SK-N-SH (cell line): ENCODE measurements around the gene HERC5.

Experiments
- CHD2 ChIP-seq: fragments of 150-350 bp; IDR thresholded peaks from 2 replicates; pipeline ENCODE4 v1.6.1; 2018; ENCODE audit warnings: low read length; ENCODE audit not compliant: partially characterized antibody
- EP300 ChIP-seq, 2 experiments: IDR thresholded peaks; 2 replicates each; pipeline versions ENCODE4 v1.4.0 to v1.6.1; 2012; ENCODE audit warnings: borderline replicate concordance in 1 of 2, low read depth in 1 of 2, low read length in 1 of 2
- EZH2phosphoT487 ChIP-seq: fragments of 200-600 bp; sonication (generic); IDR thresholded peaks from 2 replicates; pipeline ENCODE4 v1.6.1; 2017; ENCODE audit warnings: low read depth, mixed run types, mild to moderate bottlenecking, antibody characterized with exemption, moderate library complexity, borderline replicate concordance
- GABPA ChIP-seq: IDR thresholded peaks from 2 replicates; pipeline ENCODE4 v1.4.0; 2012; ENCODE audit warnings: low read depth, mild to moderate bottlenecking
- JUND ChIP-seq: IDR thresholded peaks from 2 replicates; pipeline ENCODE4 v1.4.0; 2012
- TAF1 ChIP-seq: IDR thresholded peaks from 2 replicates; pipeline ENCODE4 v1.6.1; 2012; ENCODE audit warnings: low read depth, mild to moderate bottlenecking, low read length, moderate library complexity, borderline replicate concordance
- YY1 ChIP-seq: IDR thresholded peaks from 2 replicates; pipeline ENCODE4 v1.4.0; 2012; ENCODE audit warnings: low read depth, mild to moderate bottlenecking
- TF ChIP-seq, protein P1 (sequence below): IDR thresholded peaks from 2 replicates; pipeline ENCODE4 v1.4.0; 2012; ENCODE audit warnings: low read depth, borderline replicate concordance
- TF ChIP-seq, protein P2 (sequence below): fragments of 200-600 bp; sonication (generic); IDR thresholded peaks from 2 replicates; pipeline ENCODE4 v1.6.1; 2017; ENCODE audit warnings: antibody characterized with exemption, mild to moderate bottlenecking, moderate library complexity
- TF ChIP-seq, protein P3 (sequence below): IDR thresholded peaks from 2 replicates; pipeline ENCODE4; 2012

DNA sequence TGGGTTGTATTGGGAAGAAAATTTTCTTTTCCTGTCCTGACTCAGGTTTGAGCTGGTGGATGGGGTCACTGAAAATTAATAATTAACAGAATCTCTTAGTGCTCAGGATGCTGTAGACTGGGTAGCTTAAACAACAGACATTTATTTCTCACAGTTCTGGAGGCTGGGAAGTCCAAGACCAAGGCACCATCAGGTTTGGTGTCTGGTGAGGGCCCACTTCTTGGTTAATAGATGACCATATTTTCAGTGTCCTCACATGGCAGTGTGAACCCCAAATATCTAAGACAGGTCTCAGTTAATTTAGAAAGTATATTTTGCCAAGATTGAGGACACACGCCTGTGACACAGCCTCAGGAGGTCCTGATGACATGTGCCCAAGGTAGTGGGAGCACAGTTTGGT is 47.1 kb upstream of the HERC5 start:
- TF ChIP-seq, protein P1, sequence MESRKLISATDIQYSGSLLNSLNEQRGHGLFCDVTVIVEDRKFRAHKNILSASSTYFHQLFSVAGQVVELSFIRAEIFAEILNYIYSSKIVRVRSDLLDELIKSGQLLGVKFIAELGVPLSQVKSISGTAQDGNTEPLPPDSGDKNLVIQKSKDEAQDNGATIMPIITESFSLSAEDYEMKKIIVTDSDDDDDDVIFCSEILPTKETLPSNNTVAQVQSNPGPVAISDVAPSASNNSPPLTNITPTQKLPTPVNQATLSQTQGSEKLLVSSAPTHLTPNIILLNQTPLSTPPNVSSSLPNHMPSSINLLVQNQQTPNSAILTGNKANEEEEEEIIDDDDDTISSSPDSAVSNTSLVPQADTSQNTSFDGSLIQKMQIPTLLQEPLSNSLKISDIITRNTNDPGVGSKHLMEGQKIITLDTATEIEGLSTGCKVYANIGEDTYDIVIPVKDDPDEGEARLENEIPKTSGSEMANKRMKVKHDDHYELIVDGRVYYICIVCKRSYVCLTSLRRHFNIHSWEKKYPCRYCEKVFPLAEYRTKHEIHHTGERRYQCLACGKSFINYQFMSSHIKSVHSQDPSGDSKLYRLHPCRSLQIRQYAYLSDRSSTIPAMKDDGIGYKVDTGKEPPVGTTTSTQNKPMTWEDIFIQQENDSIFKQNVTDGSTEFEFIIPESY = no peak
- TF ChIP-seq YY1 (no peak), TAF1 (no peak), EZH2phosphoT487 (no peak), EP300 (IDR thresholded peaks at IDR 0.05; ENCODE audit: borderline replicate concordance in 1 of 2, low read depth in 1 of 2, low read length in 1 of 2) (no peak), CHD2 (no peak), JUND (no peak), GABPA (no peak)
- TF ChIP-seq, protein P2, sequence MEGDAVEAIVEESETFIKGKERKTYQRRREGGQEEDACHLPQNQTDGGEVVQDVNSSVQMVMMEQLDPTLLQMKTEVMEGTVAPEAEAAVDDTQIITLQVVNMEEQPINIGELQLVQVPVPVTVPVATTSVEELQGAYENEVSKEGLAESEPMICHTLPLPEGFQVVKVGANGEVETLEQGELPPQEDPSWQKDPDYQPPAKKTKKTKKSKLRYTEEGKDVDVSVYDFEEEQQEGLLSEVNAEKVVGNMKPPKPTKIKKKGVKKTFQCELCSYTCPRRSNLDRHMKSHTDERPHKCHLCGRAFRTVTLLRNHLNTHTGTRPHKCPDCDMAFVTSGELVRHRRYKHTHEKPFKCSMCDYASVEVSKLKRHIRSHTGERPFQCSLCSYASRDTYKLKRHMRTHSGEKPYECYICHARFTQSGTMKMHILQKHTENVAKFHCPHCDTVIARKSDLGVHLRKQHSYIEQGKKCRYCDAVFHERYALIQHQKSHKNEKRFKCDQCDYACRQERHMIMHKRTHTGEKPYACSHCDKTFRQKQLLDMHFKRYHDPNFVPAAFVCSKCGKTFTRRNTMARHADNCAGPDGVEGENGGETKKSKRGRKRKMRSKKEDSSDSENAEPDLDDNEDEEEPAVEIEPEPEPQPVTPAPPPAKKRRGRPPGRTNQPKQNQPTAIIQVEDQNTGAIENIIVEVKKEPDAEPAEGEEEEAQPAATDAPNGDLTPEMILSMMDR = no peak
- TF ChIP-seq, protein P3, sequence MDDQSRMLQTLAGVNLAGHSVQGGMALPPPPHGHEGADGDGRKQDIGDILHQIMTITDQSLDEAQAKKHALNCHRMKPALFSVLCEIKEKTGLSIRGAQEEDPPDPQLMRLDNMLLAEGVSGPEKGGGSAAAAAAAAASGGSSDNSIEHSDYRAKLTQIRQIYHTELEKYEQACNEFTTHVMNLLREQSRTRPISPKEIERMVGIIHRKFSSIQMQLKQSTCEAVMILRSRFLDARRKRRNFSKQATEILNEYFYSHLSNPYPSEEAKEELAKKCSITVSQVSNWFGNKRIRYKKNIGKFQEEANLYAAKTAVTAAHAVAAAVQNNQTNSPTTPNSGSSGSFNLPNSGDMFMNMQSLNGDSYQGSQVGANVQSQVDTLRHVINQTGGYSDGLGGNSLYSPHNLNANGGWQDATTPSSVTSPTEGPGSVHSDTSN = no peak
